Naive thymus-derived CD4-positive, alpha-beta T cell (primary cell): Measurements from ENCODE around the gene TBC1D16. TPM values are rescaled to one million over a fixed set of nuclear protein-coding genes. Genes with fewer than 3 reads are reported as not detected.
"Not testable (repeated sequence)": the region's sequence is repeated elsewhere in the genome, so short reads cannot be mapped to it uniquely, and the experiment has no call there.

ENCODE experiments used
- ATAC-seq: fragments of 150-1000 bp; cut with Tn5 transposase; 2 replicates; pipeline ENCODE4 v1.10.0; 2021; ENCODE audit warnings: mild to moderate bottlenecking, moderate library complexity
- CTCF ChIA-PET: fragments of 350-600 bp; sonication (Branson Sonifier 250); formaldehyde crosslinking; loops from one replicate; lab custom pipeline; 2021; ENCODE audit warnings: antibody characterized with exemption; lab: Charles Lee
- POLR2A ChIA-PET: fragments of 350-600 bp; sonication (Branson Sonifier 250); formaldehyde crosslinking; loops from one replicate; lab custom pipeline; 2021; ENCODE audit warnings: antibody characterized with exemption, inconsistent platforms; lab: Charles Lee
- DNase-seq, 9 donors: peaks; one replicate each; pipeline versions ENCODE4 v3.0.0 to v3.0.0-alpha.2; 2020 to 2022; ENCODE audit warnings: mixed read lengths in 1 of 9
- H3K27ac ChIP-seq: one replicate; pipeline ENCODE4 v1.7.0; 2013; ENCODE audit warnings: mild to moderate bottlenecking, low read depth, low read length, moderate library complexity
- H3K27me3 ChIP-seq, 2 donors: one replicate each; pipeline ENCODE4 v1.7.0; 2013; ENCODE audit warnings: low read length in 2 of 2, mild to moderate bottlenecking in 2 of 2, moderate library complexity in 2 of 2; ENCODE audit not compliant: control insufficient read depth in 2 of 2, insufficient read depth in 2 of 2
- H3K36me3 ChIP-seq, 3 experiments: 1 replicate in 2 of 3; 2 replicates in 1 of 3; pipeline ENCODE4 v1.7.0; 2013; ENCODE audit warnings: low read length in 3 of 3, mild to moderate bottlenecking in 3 of 3, moderate library complexity in 1 of 3; ENCODE audit not compliant: insufficient read depth in 3 of 3, control insufficient read depth in 2 of 3
- H3K4me1 ChIP-seq, 2 donors: one replicate each; pipeline ENCODE4 v1.7.0; 2013; ENCODE audit warnings: low read length in 2 of 2, mild to moderate bottlenecking in 2 of 2, moderate library complexity in 1 of 2; ENCODE audit not compliant: control insufficient read depth in 2 of 2, insufficient read depth in 2 of 2
- H3K4me3 ChIP-seq: 2 replicates; pipeline ENCODE4 v1.7.0; 2013; ENCODE audit warnings: mild to moderate bottlenecking, low read length
- H3K9me3 ChIP-seq, 3 experiments: 1 replicate in 2 of 3; 2 replicates in 1 of 3; pipeline ENCODE4 v1.7.0; 2013; ENCODE audit warnings: low read length in 3 of 3; ENCODE audit not compliant: control insufficient read depth in 2 of 3
- H3K27ac Mint-ChIP-seq, 9 donors: one replicate each; pipeline ENCODE4 v1.8.0; 2020 to 2022; ENCODE audit warnings: mixed read lengths in 9 of 9, mild to moderate bottlenecking in 8 of 9, moderate library complexity in 5 of 9, inconsistent platforms in 2 of 9
- H3K27me3 Mint-ChIP-seq, 5 donors: one replicate each; pipeline ENCODE4 v1.8.0; 2021 to 2022; ENCODE audit warnings: mixed read lengths in 5 of 5, mild to moderate bottlenecking in 1 of 5
- H3K36me3 Mint-ChIP-seq, 5 donors: one replicate each; pipeline ENCODE4 v1.8.0; 2020 to 2022; ENCODE audit warnings: mixed read lengths in 5 of 5, mild to moderate bottlenecking in 3 of 5, inconsistent platforms in 1 of 5
- H3K4me1 Mint-ChIP-seq, 7 donors: one replicate each; pipeline ENCODE4 v1.8.0; 2020 to 2022; ENCODE audit warnings: mixed read lengths in 7 of 7, mild to moderate bottlenecking in 3 of 7, inconsistent platforms in 1 of 7
- H3K4me3 Mint-ChIP-seq, 10 donors: one replicate each; pipeline ENCODE4 v1.8.0; 2020 to 2022; ENCODE audit warnings: mild to moderate bottlenecking in 10 of 10, mixed read lengths in 10 of 10, moderate library complexity in 6 of 10, inconsistent platforms in 2 of 10
- H3K9me3 Mint-ChIP-seq, 11 donors: one replicate each; pipeline ENCODE4 v1.8.0; 2020 to 2022; ENCODE audit warnings: mixed read lengths in 11 of 11, mild to moderate bottlenecking in 4 of 11, inconsistent platforms in 1 of 11, moderate library complexity in 1 of 11
- intact Hi-C, 2 donors: fragments of 100-400 bp; cut with micrococcal nuclease; formaldehyde crosslinking; loops; one replicate each; pipeline ENCODE4 v1.15.1; 2023
- polyA plus RNA-seq, 2 donors: library from polyadenylated mRNA; unstranded; fragments of 300-500 nt; fragmentation: Illumina TruSeq; gene quantifications; one replicate each; pipeline ENCODE4 v1.2.3, GENCODE V29; 2021
- total RNA-seq, 6 experiments: library from RNA in 5 of 6; stranded (reverse) in 5 of 6; gene quantifications; 1 replicate in 5 of 6; 2 replicates in 1 of 6; pipeline ENCODE4 v1.2.3 and lab custom pipeline; 2021 to 2026

Gene TBC1D16
- total and polyA plus RNA-seq, 7 experiments from 2014 or later: 0.44 to 2.5 (median 1.2) TPM

DNA sequence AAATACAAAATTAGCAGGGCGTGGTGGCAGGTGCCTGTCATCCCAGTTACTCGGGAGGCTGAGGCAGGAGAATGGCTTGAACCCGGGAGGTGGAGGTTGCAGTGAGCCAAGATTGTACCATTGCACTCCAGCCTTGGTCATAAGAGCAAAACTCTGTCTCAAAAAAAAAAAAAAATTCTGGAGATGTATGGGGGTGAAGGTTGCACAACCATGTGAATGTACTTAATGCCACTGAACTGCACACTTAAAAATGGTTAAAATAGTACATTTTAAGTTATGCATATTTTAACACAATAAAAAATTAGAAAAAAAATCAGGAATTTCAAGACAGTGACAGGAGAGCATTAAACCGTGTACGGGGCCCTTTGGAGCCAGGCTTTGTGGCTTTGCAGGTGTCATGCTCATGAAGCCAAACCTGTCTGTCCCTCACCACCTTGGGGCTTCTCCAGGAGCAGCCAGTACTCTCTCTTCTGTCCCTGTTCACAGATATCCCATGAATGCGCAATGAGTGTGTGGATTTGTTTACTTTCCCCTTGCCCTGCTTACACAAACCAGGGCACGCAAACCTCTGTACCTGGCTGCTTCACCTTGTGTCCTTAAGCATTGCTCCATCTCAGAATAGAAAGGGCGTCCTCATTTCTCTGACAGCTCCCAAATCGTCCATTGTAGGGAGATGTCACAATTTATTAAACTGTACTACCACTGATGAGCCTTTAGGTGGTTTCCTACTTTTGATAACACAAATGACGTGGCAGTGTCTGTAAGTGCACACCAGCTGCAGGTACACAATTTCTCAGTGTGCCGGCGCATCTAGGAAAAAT is 138.2 kb downstream of the TBC1D16 start:
- Mint-ChIP-seq H3K9me3 (peaks cover 0 to 8% (median 0%) of the 10 kb centered on the region in 11 donors), H3K27me3 (peaks cover 0 to 30% (median 25%) of the 10 kb centered on the region in 5 donors), H3K36me3 (peaks cover 0 to 1% (median 0%) of the 10 kb centered on the region in 5 donors), H3K27ac (no peak overlapping the region), H3K4me1 (no peaks in the 10 kb centered on the region), H3K4me3 (no peak overlapping the region)
- Histone ChIP-seq H3K36me3 (no peaks in the 10 kb centered on the region), H3K27me3 (no peaks in the 10 kb centered on the region), H3K4me3 (no peak overlapping the region), H3K4me1 (no peaks in the 10 kb centered on the region), H3K27ac (no peak overlapping the region), H3K9me3 (no peaks in the 10 kb centered on the region)
- ATAC-seq (no peak), DNase-seq (no peak)
- ChIA-PET POLR2A (no interaction called here), CTCF (no interaction called here)
- intact Hi-C loops: no loop called here

DNA sequence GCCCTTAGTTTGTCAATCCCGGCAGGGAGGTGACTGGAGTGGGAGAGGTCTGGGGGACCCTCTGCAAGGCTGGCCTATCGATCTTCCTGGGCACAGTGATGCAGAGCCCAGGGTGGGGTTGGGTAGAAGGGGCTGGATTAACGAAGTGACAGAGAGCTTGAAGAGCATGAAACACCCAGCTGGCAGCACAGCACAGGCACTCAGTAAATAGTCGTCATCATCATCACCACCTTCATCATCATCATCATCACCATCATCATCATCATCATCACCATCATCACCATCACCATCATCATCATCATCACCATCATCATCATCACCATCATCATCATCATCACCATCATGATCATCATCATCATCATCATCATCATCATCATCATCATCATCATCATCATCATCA is 142.2 kb downstream of the TBC1D16 start:
- ATAC-seq, CTCF ChIA-PET, intact Hi-C loops, H3K4me3 ChIP-seq, POLR2A ChIA-PET, H3K36me3 Mint-ChIP-seq, H3K9me3 ChIP-seq, H3K4me1 Mint-ChIP-seq, H3K9me3 Mint-ChIP-seq, H3K27ac Mint-ChIP-seq, H3K4me1 ChIP-seq, H3K4me3 Mint-ChIP-seq, H3K36me3 ChIP-seq, DNase-seq, H3K27ac ChIP-seq, H3K27me3 ChIP-seq: not testable (repeated sequence)
- H3K27me3 Mint-ChIP-seq: peaks cover 10 to 42% (median 26%) of the 10 kb centered on the region in 5 donors

DNA sequence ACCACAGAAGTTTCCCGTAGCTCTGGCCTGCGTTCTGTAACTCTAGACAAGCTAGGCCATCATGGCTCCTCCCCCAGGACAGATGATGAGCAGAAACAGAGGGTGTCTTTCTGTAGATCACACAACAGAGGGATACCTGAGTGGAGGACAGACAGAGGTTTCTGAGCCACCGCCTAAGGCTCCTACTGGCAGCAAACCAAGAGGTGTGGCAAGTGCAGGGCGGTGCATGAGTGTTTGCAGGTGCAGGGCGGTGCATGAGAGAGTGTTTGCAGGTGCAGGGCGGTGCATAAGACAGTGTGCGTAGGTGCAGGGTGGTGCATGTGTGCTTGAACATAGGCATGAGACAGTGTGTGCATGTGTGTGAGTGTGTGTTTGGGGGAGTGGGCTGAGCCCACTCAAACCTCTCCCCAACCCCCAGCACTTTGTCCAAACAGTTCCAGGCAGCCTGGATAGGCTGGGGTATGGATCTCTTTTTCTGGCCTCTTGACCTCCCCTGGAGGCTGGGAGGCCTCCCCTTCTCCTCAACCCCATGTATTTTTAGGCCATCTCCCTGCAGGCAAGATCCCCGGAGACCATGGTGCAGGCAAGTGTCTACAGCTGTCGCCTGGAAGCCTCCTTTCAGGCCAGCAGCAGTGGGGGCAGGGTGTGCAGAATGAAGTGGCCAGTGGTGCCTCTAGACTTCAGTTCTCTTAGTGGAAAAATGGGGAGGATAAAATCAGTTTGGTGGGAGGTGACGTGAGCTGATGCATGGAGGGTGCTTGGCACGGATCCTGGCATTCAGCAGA is 143.0 kb downstream of the TBC1D16 start:
- no peak overlapping the region for H3K27ac Mint-ChIP-seq
- CTCF ChIA-PET: no interaction called here
- intact Hi-C loops: no loop called here

DNA sequence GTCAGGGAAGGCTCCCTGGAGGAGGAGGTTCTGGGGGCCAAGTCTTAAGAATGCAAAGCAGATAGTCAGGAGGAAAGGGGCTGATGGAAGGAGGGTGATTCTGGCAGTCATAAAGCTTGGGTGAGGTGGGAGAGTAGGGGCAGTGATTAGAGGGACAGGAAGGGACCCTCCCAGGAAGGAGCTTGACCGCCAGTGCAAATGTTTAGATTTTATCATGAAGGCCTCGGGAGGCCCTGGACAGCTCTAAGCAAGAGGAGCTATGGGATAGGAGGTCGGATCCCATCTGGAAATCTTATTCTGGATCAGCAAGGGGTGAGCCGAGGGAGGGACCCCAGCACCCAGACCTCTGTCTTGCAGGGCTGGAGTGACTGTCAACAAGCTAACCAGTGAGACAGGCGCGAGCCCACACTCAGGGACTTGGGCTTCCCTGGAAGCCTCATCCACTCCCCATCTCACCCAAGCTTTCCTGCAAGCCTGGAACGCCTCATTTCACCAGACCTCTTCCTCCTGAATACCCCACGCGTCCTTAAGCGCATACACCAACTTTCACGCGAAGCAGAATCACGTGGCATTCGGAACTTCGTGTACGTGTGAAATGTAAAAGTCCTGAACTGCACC is 144.4 kb downstream of the TBC1D16 start:
- no peak overlapping the region for H3K4me3 Mint-ChIP-seq
- peaks cover 10 to 45% (median 27%) of the 10 kb centered on the region in 5 donors for H3K27me3 Mint-ChIP-seq
- Histone ChIP-seq H3K27me3 (no peaks in the 10 kb centered on the region), H3K9me3 (no peaks in the 10 kb centered on the region), H3K36me3 (no peaks in the 10 kb centered on the region), H3K4me3 (no peak overlapping the region), H3K4me1 (no peaks in the 10 kb centered on the region), H3K27ac (no peak overlapping the region)
- ChIA-PET CTCF (no interaction called here), POLR2A (no interaction called here)
- no peak overlapping the region for H3K27ac Mint-ChIP-seq
- intact Hi-C loops: no loop called here
- no peak for ATAC-seq
- H3K4me1 Mint-ChIP-seq: no peaks in the 10 kb centered on the region
- no peak for DNase-seq
- H3K36me3 Mint-ChIP-seq: peaks cover 0 to 3% (median 0%) of the 10 kb centered on the region in 5 donors
- H3K9me3 Mint-ChIP-seq: peaks cover 0 to 3% (median 0%) of the 10 kb centered on the region in 11 donors

More for the DNA sequence above, 143.0 kb downstream of the TBC1D16 start:
- peaks cover 0 to 3% (median 0%) of the 10 kb centered on the region in 11 donors for H3K9me3 Mint-ChIP-seq
- no peak overlapping the region for H3K4me3 Mint-ChIP-seq
- peaks cover 9 to 39% (median 26%) of the 10 kb centered on the region in 5 donors for H3K27me3 Mint-ChIP-seq
- H3K36me3 Mint-ChIP-seq: peaks cover 0 to 3% (median 0%) of the 10 kb centered on the region in 5 donors
- H3K4me1 Mint-ChIP-seq: no peaks in the 10 kb centered on the region
- no peak overlapping the region for H3K4me3 ChIP-seq
- ATAC-seq (no peak), DNase-seq (no peak)
- no peaks in the 10 kb centered on the region for H3K4me1 ChIP-seq
- no peak overlapping the region for H3K27ac ChIP-seq
- no peaks in the 10 kb centered on the region for H3K36me3 ChIP-seq
- no peaks in the 10 kb centered on the region for H3K9me3 ChIP-seq
- POLR2A ChIA-PET: no interaction called here
- no peaks in the 10 kb centered on the region for H3K27me3 ChIP-seq

DNA sequence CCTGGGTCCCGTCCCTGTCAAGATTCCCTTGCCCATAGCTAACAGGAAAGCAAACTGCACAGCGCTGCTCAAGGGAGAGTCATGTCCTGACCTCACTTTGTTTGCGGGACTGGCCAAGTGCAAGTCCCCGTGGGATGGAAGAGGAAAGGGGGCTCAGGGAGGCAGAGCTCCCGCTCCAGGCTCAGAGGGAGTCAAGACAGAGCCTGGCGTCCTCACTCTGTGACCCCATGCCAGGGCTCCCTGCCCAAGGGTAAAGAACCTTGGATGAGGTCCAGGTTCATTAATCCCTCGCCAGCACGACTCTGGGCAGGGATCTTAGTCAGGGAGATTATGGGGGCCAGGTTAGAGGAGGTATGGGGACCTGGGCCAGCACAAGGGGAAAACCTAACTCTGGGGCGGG is 145.0 kb downstream of the TBC1D16 start:
- Mint-ChIP-seq H3K9me3 (peaks cover 0 to 3% (median 0%) of the 10 kb centered on the region in 11 donors), H3K27ac (no peak overlapping the region), H3K27me3 (peaks cover 11 to 45% (median 27%) of the 10 kb centered on the region in 5 donors), H3K36me3 (peaks cover 0 to 3% (median 0%) of the 10 kb centered on the region in 5 donors), H3K4me3 (no peak overlapping the region), H3K4me1 (no peaks in the 10 kb centered on the region)
- intact Hi-C loops: no loop called here
- Histone ChIP-seq H3K27me3 (no peaks in the 10 kb centered on the region), H3K27ac (no peak overlapping the region), H3K36me3 (no peaks in the 10 kb centered on the region), H3K4me3 (no peak overlapping the region), H3K4me1 (no peaks in the 10 kb centered on the region), H3K9me3 (no peaks in the 10 kb centered on the region)
- CTCF ChIA-PET: no interaction called here
- POLR2A ChIA-PET: no interaction called here
- DNase-seq: no peak
- no peak for ATAC-seq

DNA sequence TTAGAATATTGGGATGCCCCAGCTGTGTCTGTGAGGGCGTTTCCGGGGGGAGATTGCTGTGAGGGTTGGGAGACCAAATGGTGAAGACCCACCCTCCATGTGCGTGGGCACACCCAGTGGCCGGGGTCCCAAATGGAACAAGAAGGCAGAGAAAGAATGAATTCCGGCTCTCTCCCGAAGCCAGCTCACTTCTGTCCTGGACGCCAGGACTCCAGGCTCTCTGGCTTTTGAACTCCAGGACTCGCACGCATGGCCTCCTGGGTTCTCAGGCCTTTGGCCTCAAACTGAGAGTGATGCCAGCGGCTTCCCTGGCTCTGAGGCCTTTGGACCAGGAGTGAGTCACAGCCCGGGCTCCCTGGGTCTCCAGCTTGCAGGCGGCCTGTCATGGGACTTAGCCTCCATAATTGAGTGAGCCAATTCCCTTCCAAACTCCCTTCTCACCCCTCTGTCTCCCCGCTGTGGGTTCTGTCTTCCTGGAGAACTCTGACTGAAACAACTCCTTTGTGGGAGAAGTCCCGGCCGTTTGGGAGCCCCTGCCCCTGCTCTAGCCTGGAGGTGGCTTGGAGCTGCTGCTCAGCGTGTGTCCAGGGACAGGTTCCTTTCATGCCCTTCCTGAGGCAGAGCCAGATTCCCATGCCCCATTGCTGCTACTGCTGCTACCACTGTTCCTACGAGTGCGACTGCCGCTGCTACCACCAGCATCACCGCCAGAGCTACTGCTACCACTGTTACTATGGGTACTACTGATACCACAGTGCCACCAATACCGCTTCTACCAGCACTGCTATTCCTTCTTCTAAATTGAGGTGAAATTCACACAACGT is 146.6 kb downstream of the TBC1D16 start:
- Mint-ChIP-seq H3K4me3 (no peak overlapping the region), H3K36me3 (peaks cover 0 to 3% (median 0%) of the 10 kb centered on the region in 5 donors), H3K9me3 (peaks cover 0 to 3% (median 0%) of the 10 kb centered on the region in 11 donors), H3K27me3 (peaks cover 18 to 41% (median 29%) of the 10 kb centered on the region in 5 donors), H3K27ac (no peak overlapping the region), H3K4me1 (no peaks in the 10 kb centered on the region)
- Histone ChIP-seq H3K27me3 (no peaks in the 10 kb centered on the region), H3K4me3 (no peak overlapping the region), H3K36me3 (no peaks in the 10 kb centered on the region), H3K4me1 (no peaks in the 10 kb centered on the region), H3K27ac (no peak overlapping the region), H3K9me3 (no peaks in the 10 kb centered on the region)
- CTCF ChIA-PET: interaction anchor here (0.6 kb wide), 1 partner anchor 305 kb away, joined by 3 read pairs; no protein-coding TSS in a partner anchor
- POLR2A ChIA-PET: no interaction called here
- ATAC-seq: no peak
- intact Hi-C loops: no loop called here
- DNase-seq: no peak
